ENCODE results near the gene SUSD4. TPM values are rescaled to one million over a fixed set of nuclear protein-coding genes. Genes with fewer than 3 reads are reported as not detected.

The SUSD4 gene
- total and polyA plus RNA-seq, 2 of the 4 experiments (the other 2 are of a cell fraction): 1.8 to 2.7 TPM

DNA sequence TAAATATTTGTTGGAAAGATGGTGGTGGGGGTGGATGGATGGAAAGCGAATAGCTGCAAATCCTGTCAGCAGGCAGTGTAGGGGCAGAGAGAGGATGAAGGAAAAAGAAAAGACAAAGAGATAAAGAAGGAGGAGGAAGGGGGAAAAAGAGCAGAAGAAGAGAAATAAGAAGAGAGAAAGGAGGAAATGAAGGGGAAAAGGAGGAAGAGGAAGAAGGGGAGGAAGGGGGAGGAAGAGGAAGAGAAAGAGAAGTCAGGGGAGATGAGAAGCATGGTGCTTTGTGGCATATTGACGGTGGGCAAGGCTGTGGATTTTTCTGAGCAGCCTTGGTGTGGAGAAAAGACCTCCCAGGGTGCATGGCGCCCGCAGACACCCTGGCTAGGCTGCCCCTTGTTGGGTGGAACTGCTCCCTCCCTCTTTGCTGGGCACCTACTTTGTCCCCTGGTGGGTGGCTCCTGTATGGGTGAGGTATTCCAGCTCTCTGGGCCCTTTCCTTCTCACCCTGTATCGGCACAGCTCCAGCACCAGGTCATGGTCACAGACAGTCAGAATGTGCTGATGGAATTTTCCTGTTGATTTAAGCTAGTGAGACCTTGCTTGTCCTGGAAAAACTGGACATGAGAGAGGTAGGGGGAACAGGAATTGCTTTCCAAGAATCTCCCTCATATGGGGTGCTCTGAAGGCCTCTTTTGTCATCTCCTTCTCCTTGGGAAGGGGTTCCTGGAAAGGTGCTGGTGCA is 175.2 kb downstream of the SUSD4 start:
- Histone ChIP-seq H2AK5ac (ENCODE audit: low read depth, low read length) (no peak overlapping the region), H2BK5ac (ENCODE audit: low read depth, low read length, poor library complexity, severe bottlenecking) (no peak overlapping the region), H4K8ac (ENCODE audit: low read depth in 2 of 2, low read length in 2 of 2) (no peak overlapping the region), H3K9ac (ENCODE audit: low read depth, low read length) (no peak overlapping the region), H4K5ac (ENCODE audit: low read depth, low read length) (no peak overlapping the region), H3K14ac (replicated peaks; ENCODE audit: low read depth, low read length) (no peak overlapping the region), H3K4me3 (ENCODE audit: insufficient read depth, low read depth, low read length) (no peak overlapping the region), H3K27ac (ENCODE audit: insufficient read depth, low read length) (no peak overlapping the region), H2BK120ac (ENCODE audit: low read depth, low read length) (no peak overlapping the region), H3K4ac (ENCODE audit: low read depth, low read length) (no peak overlapping the region), H3K56ac (ENCODE audit: extremely low read depth, insufficient read depth, low read length) (no peak overlapping the region), H3K4me2 (ENCODE audit: low read depth, low read length) (no peak overlapping the region), H3K36me3 (ENCODE audit: control insufficient read depth, insufficient read depth, low read length) (no peaks in the 10 kb centered on the region), H2BK20ac (ENCODE audit: low read depth, low read length) (no peak overlapping the region), H3K79me1 (ENCODE audit: low read depth in 1 of 2, low read length in 2 of 2) (no peaks in the 10 kb centered on the region), H4K91ac (ENCODE audit: insufficient read depth, low read depth, low read length) (no peak overlapping the region), H4K20me1 (ENCODE audit: insufficient read depth, low read length) (no peaks in the 10 kb centered on the region), H3K9me1 (ENCODE audit: insufficient read depth, low read length) (no peaks in the 10 kb centered on the region), H3K23ac (ENCODE audit: low read depth, low read length) (no peak overlapping the region), H3K27me3 (ENCODE audit: control insufficient read depth, insufficient read depth, low read length) (peaks cover 7% of the 10 kb centered on the region), H3K4me1 (ENCODE audit: control insufficient read depth, insufficient read depth, low read length) (no peaks in the 10 kb centered on the region), H3K9me3 (ENCODE audit: control insufficient read depth, insufficient read depth, low read length) (no peaks in the 10 kb centered on the region), H2BK15ac (ENCODE audit: low read depth, low read length) (no peak overlapping the region), H2AFZ (replicated peaks; ENCODE audit: low read length, poor library complexity) (no peak overlapping the region), H2AK9ac (replicated peaks; ENCODE audit: low read depth, low read length, poor library complexity) (no peak overlapping the region), H3K18ac (ENCODE audit: low read depth, low read length) (no peak overlapping the region)
- CTCF ChIA-PET: no interaction called here
- POLR2A ChIA-PET (ENCODE audit: unreplicated experiment): no interaction called here
- dilution Hi-C loops (cut with HindIII; ENCODE audit: low sequenced_read_pairs, unreplicated experiment) (no loop called here), in situ Hi-C loops (cut with MboI; ENCODE audit: low sequenced_read_pairs) (no loop called here), intact Hi-C loops (cut with micrococcal nuclease) (no loop called here)
- WGBS, 2 experiments (ENCODE audit: extremely low coverage in 2 of 2, insufficient read length in 1 of 2): 100% methylated on average over 1 of the region's 5 CpGs; no CpG with 5 or more reads in 1 of the 2 experiments
- no TSS peak for BruUV-seq (replicated peaks)
- TF ChIP-seq, protein P1, sequence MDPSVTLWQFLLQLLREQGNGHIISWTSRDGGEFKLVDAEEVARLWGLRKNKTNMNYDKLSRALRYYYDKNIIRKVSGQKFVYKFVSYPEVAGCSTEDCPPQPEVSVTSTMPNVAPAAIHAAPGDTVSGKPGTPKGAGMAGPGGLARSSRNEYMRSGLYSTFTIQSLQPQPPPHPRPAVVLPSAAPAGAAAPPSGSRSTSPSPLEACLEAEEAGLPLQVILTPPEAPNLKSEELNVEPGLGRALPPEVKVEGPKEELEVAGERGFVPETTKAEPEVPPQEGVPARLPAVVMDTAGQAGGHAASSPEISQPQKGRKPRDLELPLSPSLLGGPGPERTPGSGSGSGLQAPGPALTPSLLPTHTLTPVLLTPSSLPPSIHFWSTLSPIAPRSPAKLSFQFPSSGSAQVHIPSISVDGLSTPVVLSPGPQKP (IDR thresholded peaks at IDR 0.05; ENCODE audit: borderline replicate concordance, low read depth, low read length): no peak
- no peak for TF ChIP-seq RAD21 (IDR thresholded peaks at IDR 0.05; ENCODE audit: low read length)
- TF ChIP-seq FOS (IDR thresholded peaks at IDR 0.05; ENCODE audit: low read depth, low read length): no peak
- no peak for TF ChIP-seq MXI1 (IDR thresholded peaks at IDR 0.05; ENCODE audit: borderline replicate concordance, low read depth, low read length)
- no peak for TF ChIP-seq RCOR1 (IDR thresholded peaks at IDR 0.05; ENCODE audit: insufficient replicate concordance, low read length)
- ATAC-seq (ENCODE audit: low read depth) (no peak), DNase-seq (no peak)
